Caco-2 (cell line): ENCODE results near the gene NEURL1B. TPM values are rescaled to one million over a fixed set of nuclear protein-coding genes. Genes with fewer than 3 reads are reported as not detected.

Experiments used
- BruUV-seq: library from RNA; stranded (reverse); fragments of 400-500 nt; replicated peaks from 2 replicates; lab custom pipeline; 2021; lab: Mats Ljungman, UMichigan
- CTCF ChIA-PET: fragments of 300-600 bp; sonication (Branson Sonifier 250); formaldehyde crosslinking; loops from one replicate; lab custom pipeline; 2022; ENCODE audit warnings: antibody characterized with exemption; lab: Charles Lee
- POLR2A ChIA-PET: fragments of 300-600 bp; sonication (Branson Sonifier 250); formaldehyde crosslinking; loops from one replicate; lab custom pipeline; 2022; ENCODE audit warnings: antibody characterized with exemption; lab: Charles Lee
- DNase-seq, 2 experiments: peaks; one replicate each; pipeline versions ENCODE4 v3.0.0 to v3.0.0-alpha.2; 2020 to 2022
- H3K27me3 ChIP-seq: replicated peaks from 2 replicates; pipeline ENCODE4 v1.6.0; 2011; ENCODE audit warnings: low read length; ENCODE audit not compliant: control insufficient read depth, insufficient read depth
- H3K36me3 ChIP-seq: 2 replicates; pipeline ENCODE4 v1.5.1; 2011; ENCODE audit warnings: low read length; ENCODE audit not compliant: control insufficient read depth, insufficient read depth
- H3K4me1 ChIP-seq: fragments of 250-450 bp; sonication (Bioruptor Pico); 2 replicates; pipeline ENCODE4 v1.5.1; 2020; ENCODE audit warnings: mild to moderate bottlenecking
- H3K4me3 ChIP-seq: 2 replicates; pipeline ENCODE4 v1.5.1; 2011; ENCODE audit warnings: low read depth, mild to moderate bottlenecking, control low read depth, low read length
- H3K9me3 ChIP-seq: fragments of 250-450 bp; sonication (Bioruptor Pico); 2 replicates; pipeline ENCODE4 v1.5.1; 2020; ENCODE audit warnings: mild to moderate bottlenecking, moderate library complexity
- H3K27ac Mint-ChIP-seq: one replicate; pipeline ENCODE4 v1.8.0; 2022; ENCODE audit warnings: mixed read lengths; ENCODE audit not compliant: unreplicated experiment
- H3K27me3 Mint-ChIP-seq: one replicate; pipeline ENCODE4 v1.8.0; 2022; ENCODE audit warnings: mixed read lengths; ENCODE audit not compliant: insufficient read depth, unreplicated experiment
- H3K36me3 Mint-ChIP-seq: one replicate; pipeline ENCODE4 v1.8.0; 2022; ENCODE audit warnings: mild to moderate bottlenecking, mixed read lengths; ENCODE audit not compliant: insufficient read depth, unreplicated experiment
- H3K4me1 Mint-ChIP-seq: one replicate; pipeline ENCODE4 v1.8.0; 2022; ENCODE audit warnings: low read depth, mixed read lengths; ENCODE audit not compliant: unreplicated experiment
- H3K4me3 Mint-ChIP-seq: one replicate; pipeline ENCODE4 v1.8.0; 2022; ENCODE audit warnings: mild to moderate bottlenecking, moderate library complexity, mixed read lengths; ENCODE audit not compliant: unreplicated experiment
- H3K9me3 Mint-ChIP-seq: one replicate; pipeline ENCODE4 v1.8.0; 2022; ENCODE audit warnings: mixed read lengths; ENCODE audit not compliant: unreplicated experiment
- CTCF ChIP-seq, 2 experiments: fragments of 200-600 bp in 1 of 2; IDR thresholded peaks; 1 replicate in 1 of 2; 2 replicates in 1 of 2; pipeline versions ENCODE4 v1.5.1 to v1.8.0; 2011 to 2022; ENCODE audit warnings: antibody characterized with exemption in 1 of 2, control low read depth in 1 of 2, inconsistent platforms in 1 of 2, low read depth in 1 of 2, low read length in 1 of 2, mild to moderate bottlenecking in 1 of 2, moderate library complexity in 1 of 2; ENCODE audit not compliant: insufficient read depth in 1 of 2, severe bottlenecking in 1 of 2, unreplicated experiment in 1 of 2
- intact Hi-C: fragments of 100-400 bp; cut with micrococcal nuclease; formaldehyde crosslinking; loops from one replicate; pipeline ENCODE4 v1.10.0; 2022; ENCODE audit not compliant: unreplicated experiment
- total RNA-seq: library from RNA; stranded (reverse); gene quantifications from 2 replicates; pipeline ENCODE4 v1.2.3, GENCODE V29; 2022

Gene NEURL1B
- total RNA-seq, 1 experiment from 2014 or later = 7.6 TPM

DNA sequence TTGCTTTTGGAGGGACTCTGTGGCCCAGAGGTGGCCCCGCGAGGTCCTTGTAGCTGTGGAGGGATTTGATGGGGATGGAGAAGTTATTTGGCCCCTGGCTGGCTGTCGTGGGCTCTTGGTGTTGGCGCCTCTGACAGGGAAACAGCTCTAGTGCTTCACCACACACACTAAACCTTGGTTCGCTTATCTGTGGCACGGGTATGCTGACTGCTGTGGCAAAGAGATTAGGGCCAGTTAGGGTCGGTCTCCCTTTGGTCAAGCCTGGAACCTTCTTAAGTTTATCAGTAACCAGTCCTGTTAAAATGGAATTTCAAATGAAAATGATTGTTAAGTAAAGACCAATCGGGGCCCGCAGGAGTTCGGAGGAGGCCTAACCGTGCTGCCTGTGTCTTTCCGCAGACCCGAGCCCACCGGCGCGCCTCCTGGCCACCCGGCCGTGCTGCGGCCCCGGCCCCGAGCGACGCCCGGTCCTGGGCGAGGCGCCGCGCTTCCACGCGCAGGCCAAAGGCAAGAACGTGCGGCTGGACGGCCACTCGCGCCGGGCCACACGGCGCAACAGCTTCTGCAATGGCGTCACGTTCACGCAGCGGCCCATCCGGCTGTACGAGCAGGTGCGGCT, 28.4 kb downstream of the NEURL1B start:
- intact Hi-C loops = no loop called here
- CTCF ChIA-PET = no interaction called here

DNA sequence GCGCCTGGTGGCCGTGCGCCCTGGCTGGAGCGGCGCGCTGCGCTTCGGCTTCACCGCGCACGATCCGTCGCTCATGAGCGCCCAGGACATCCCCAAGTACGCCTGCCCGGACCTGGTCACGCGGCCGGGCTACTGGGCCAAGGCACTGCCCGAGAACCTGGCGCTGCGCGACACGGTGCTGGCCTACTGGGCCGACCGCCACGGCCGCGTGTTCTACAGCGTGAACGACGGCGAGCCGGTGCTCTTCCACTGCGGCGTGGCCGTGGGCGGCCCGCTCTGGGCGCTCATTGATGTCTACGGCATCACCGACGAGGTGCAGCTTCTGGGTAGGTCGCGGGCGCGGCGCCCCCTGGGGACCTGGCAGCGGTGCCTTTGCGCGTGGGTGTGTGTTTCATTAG, 28.9 kb downstream of the NEURL1B start:
- Mint-ChIP-seq H3K4me1 (no peaks in the 10 kb centered on the region), H3K4me3 (no peak overlapping the region), H3K27me3 (no peaks in the 10 kb centered on the region), H3K9me3 (no peaks in the 10 kb centered on the region), H3K36me3 (no peaks in the 10 kb centered on the region), H3K27ac (no peak overlapping the region)
- Histone ChIP-seq H3K4me1 (no peaks in the 10 kb centered on the region), H3K4me3 (no peak overlapping the region), H3K9me3 (no peaks in the 10 kb centered on the region), H3K27me3 (no peaks in the 10 kb centered on the region), H3K36me3 (no peaks in the 10 kb centered on the region)
- no peak for TF ChIP-seq CTCF (IDR thresholded peaks at IDR 0.05; ENCODE audit: insufficient read depth in 1 of 2, low read depth in 1 of 2, low read length in 1 of 2, severe bottlenecking in 1 of 2, unreplicated experiment in 1 of 2)
- BruUV-seq = no TSS peak
- intact Hi-C loops = no loop called here
- ChIA-PET CTCF (no interaction called here), POLR2A (no interaction called here)
- no peak for DNase-seq

More for the DNA sequence above, 28.4 kb downstream of the NEURL1B start:
- no peaks in the 10 kb centered on the region for H3K27me3 ChIP-seq
- no TSS peak for BruUV-seq
- POLR2A ChIA-PET = no interaction called here
- no peak for DNase-seq
- Mint-ChIP-seq H3K9me3 (no peaks in the 10 kb centered on the region), H3K36me3 (no peaks in the 10 kb centered on the region), H3K4me3 (no peak overlapping the region), H3K4me1 (no peaks in the 10 kb centered on the region), H3K27me3 (no peaks in the 10 kb centered on the region), H3K27ac (no peak overlapping the region)
- no peaks in the 10 kb centered on the region for H3K36me3 ChIP-seq
- H3K4me3 ChIP-seq = no peak overlapping the region
- no peak for TF ChIP-seq CTCF (IDR thresholded peaks at IDR 0.05; ENCODE audit: insufficient read depth in 1 of 2, low read depth in 1 of 2, low read length in 1 of 2, severe bottlenecking in 1 of 2, unreplicated experiment in 1 of 2)
- H3K4me1 ChIP-seq = no peaks in the 10 kb centered on the region
- no peaks in the 10 kb centered on the region for H3K9me3 ChIP-seq

DNA sequence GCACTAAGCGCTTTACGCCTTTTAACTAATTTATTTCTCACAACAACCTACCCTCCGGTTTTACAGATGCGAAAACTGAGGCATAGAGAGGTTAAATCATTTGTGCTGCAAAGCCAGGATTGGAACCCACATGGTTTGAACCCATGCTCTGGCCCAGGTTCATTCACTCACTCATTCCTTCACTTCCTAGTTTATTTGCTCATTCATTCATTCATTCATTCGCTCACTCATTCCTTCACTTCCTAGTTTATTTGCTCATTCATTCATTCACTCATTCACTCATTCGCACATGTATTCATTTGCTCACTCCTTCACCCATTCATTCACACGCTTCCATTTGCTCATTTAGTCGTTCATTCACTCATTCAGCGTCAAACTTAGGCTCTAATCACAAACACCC, 29.4 kb downstream of the NEURL1B start:
- CTCF ChIA-PET = no interaction called here
- DNase-seq = no peak

More for the DNA sequence above, 29.4 kb downstream of the NEURL1B start:
- Mint-ChIP-seq H3K9me3 (no peaks in the 10 kb centered on the region), H3K4me3 (no peak overlapping the region), H3K36me3 (no peaks in the 10 kb centered on the region), H3K27ac (no peak overlapping the region), H3K4me1 (no peaks in the 10 kb centered on the region), H3K27me3 (no peaks in the 10 kb centered on the region)
- Histone ChIP-seq H3K27me3 (no peaks in the 10 kb centered on the region), H3K9me3 (no peaks in the 10 kb centered on the region), H3K36me3 (no peaks in the 10 kb centered on the region), H3K4me3 (no peak overlapping the region), H3K4me1 (no peaks in the 10 kb centered on the region)
- TF ChIP-seq CTCF (IDR thresholded peaks at IDR 0.05; ENCODE audit: insufficient read depth in 1 of 2, low read depth in 1 of 2, low read length in 1 of 2, severe bottlenecking in 1 of 2, unreplicated experiment in 1 of 2) = no peak
- POLR2A ChIA-PET = no interaction called here
- intact Hi-C loops = no loop called here
- BruUV-seq = no TSS peak
